Hematopoietic multipotent progenitor cell treated with erythropoietin and hydrocortisone succinate and interleukin-3 and kit ligand, for 8 days (in vitro differentiated cells): ENCODE results near the gene CCDC187.
"Not testable (repeated sequence)": the region's sequence is repeated elsewhere in the genome, so short reads cannot be mapped to it uniquely, and the experiment has no call there.

Experiments used
- DNase-seq: peaks from one replicate; pipeline ENCODE4 v3.0.0-alpha.2; 2015

The CCDC187 gene

GRCh38 chr9:136283291-136284235 is 20.3 kb downstream of the CCDC187 start:
- peak; percentile 71 for DNase-seq

DNA sequence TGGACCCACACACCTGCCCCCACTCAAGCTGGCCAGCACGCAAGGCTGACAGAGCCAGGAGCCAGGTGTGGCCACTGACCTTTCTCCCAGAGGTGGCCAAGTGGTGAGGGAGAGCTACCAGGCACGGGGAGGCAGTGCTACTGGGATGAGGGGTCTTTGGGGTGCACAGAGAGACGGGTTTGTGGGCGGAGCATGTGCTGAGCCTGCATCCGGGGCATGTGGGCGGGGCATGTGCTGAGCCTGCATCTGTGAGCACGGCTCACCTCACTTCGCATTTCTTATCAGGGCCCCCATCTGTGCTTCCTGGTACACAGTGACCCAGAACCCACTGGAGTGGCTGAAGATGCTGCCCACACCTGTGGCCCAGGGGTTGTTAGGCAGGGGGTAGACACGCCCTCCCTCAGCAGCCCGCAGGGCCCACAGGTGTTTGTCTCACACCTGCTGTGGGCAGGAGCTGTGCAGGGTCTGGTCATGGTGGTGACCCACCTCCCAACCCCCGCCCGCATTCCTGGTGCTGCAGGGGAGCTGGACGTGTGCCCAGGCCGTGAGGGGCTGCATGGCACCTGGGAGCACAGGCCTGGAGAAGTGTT is 21.5 kb downstream of the CCDC187 start:
- no peak for DNase-seq

DNA sequence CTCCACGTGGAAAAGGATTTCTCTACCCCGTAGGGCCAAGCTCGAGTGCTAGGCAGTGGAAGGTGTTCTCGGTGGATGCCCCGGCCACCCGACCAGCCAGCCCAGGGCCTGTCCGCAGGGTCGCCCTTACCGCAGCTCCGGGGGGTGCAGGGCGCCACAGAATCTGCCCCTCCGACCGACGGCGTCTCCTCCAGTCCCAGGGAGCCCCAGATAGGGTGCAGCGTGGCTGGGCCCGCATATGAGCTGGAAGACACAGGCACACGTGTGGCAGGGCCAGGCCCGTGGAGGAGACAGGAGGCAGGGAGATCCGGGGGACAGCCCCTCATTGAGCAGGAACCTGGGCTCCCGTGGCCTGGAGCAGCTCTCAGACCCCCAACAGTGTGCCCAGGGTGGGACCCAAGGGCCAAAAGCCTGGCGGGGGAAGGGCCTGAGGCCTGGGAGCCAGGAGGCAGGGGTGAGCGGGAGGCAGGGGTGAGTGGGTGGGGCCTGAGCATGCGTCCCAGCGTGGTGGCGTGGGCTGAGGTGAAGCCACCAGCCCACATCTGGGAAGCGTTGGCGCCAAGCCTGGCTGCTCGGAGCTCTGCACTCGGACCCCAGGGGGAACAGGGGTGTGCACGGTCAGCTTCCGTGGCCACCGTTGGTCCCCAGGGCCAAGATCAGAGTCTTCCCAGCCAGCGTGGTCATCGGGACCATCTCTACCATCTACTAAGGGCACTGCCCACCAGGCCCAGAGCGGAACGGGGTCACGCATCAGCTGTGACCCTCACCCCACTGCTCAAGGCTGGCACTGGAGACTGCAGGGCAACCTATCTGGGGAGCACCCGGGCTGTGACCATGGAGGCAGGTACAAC is 22.2 kb downstream of the CCDC187 start:
- DNase-seq, result no peak

- DNase-seq, result no peak
These were observed 23.2 kb downstream of the CCDC187 start for GRCh38 chr9:136280535-136281315.

DNA sequence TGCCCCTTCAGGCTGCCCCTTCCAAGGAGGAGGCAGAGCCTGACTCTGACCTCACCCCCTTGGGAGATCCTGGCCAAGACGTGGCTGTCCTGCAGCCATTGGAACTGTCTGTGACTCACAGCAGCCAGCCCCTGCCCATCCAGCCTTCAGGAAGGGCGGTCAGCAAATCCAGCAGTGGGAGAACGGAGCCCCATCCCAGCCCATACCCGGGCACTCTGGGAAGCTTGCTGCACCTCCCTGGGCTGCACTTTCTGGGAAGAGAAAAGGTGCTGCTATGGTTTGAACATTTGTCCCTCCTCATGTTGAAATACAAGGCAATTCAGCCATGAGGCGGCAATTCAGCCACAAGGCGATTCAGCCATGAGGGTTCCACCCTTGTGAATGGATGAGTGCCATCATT is 24.4 kb downstream of the CCDC187 start:
- DNase-seq, result no peak

GRCh38 chr9:136278894-136279293 is 25.0 kb downstream of the CCDC187 start:
- no peak for DNase-seq

DNA sequence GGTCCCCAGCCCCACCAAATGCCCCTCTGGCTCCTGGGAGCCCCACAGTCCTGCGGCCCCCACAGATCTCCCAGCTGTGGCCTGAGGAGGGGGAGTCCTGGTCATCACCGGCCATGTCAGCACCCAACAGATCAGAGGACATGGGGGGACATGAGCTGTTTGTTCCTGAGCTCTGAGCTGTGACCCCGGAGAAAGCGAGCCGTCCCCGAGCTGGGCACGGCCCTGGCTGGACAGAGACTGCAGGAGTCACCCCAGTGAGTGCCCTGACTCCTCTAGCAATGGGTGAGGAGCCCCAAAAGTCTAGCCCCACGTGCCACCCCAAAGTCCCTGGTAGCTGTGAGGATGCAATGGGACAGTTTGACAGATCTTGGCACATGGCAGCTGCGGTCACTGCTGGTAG is 25.7 kb downstream of the CCDC187 start:
- DNase-seq, result no peak

DNA sequence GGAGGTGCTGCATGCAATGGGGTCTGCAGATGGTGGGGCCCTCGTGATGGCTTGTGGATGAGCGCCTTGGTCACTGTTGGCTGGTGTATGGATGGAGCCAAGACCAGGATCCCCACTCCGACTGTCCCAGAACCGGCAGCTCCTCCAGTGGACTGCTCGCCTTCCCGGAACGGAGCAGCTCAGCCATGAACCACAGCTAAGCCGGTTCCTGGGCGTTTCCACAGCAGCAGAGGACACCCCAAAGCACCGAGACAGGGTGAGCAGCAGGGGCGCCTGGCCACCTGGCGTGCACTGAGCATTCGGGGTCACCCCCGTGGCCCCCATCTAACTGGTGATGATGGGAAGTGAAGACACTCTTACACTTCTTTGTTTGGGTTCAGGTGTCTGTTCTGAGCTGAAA is 26.1 kb downstream of the CCDC187 start:
- DNase-seq, result no peak

- DNase-seq, result no peak
These were observed 27.2 kb downstream of the CCDC187 start for GRCh38 chr9:136276716-136277115.

DNA sequence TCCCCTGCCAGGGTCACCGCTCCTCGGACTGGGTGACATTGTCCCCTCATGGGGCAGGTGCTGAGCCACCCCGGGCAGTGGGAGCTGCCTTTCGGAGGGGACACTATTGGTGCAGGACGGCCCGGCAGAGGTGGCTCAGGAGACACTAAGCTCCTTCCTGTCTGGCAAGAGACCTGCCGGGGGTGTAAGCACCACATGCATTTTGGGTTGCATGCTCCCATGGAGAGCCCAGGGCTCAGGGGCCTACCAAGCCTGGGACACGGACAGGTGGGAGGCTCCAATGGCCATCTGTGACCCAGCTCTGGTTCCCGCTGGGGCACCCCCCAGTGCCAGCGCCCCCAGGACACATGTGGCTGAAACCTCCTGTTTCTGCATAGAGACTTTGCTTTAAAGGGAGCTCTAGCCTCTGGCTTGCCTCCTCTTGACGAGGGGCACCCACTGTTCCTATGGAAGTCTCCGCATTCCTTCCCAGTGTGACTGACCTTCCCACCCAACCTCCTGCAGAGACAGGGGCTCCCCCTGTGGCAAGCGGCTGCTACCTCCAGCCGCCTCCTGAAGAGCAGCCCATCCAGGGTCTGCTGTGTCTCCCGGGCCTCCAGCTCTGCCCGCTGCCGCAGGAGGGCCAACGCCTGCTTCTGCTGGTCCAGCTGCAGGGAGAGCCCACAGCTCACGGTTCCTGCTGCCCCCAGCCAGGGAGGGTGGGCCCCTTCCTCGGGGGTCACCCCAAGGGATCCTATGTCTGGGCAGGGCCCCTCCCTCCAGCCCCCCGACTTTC is 28.1 kb downstream of the CCDC187 start:
- no peak for DNase-seq

GRCh38 chr9:136274786-136275654 is 28.9 kb downstream of the CCDC187 start:
- DNase-seq, result no peak

GRCh38 chr9:136273921-136274785 is 29.7 kb downstream of the CCDC187 start:
- DNase-seq, result no peak

DNA sequence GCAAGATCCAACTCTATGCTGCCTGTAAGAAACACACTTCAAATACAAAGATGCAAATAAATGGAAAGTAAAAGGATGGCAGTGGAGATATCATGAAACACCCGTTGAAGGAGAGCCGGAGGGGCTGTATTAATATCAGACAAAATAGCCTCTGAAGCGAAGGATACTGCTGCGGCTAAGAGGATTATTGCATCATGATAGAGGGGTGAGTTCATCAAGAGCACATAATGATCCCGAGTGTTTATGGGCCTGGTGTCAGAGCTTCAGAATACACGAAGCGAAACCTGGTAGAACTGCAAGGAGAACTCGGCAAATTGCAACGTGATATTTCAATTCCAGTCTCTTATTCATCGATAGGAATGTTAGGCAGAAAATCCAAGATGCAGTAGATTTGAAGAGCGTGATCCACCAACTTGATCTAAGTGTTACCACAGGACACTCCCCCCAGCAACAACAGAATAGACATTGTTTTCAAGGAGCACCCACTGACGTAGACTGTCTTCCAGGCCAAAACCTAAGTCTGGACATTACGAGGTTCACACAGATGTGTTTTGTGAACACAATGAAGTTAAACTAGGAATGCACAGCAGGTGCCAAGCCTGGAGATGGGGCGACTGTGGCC is 30.5 kb downstream of the CCDC187 start:
- DNase-seq, result no peak

DNA sequence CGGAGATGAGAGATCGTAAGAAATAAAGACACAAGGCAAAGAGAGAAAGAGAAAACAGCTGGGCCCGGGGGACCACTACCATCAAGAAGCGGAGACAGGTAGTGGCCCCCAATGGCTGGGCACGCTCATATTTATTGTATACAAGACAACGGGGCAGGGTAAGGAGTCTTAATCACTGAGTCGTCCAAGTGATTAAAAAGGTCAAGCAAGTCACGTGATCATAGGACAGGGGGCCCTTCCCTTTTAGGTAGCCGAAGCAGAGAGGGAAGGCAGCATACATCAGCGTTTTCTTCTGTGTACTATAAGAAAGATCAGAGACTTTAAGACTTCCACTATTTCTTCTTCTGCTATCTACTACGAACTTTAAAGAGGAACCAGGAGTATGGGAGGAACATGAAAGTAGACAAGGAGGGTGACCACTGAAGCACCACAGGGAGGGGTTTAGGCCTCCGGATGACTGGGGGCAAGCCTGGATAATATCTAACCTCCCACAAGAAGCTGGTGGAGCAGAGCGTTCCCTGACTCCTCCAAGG is 33.7 kb downstream of the CCDC187 start:
- DNase-seq, result no peak

DNA sequence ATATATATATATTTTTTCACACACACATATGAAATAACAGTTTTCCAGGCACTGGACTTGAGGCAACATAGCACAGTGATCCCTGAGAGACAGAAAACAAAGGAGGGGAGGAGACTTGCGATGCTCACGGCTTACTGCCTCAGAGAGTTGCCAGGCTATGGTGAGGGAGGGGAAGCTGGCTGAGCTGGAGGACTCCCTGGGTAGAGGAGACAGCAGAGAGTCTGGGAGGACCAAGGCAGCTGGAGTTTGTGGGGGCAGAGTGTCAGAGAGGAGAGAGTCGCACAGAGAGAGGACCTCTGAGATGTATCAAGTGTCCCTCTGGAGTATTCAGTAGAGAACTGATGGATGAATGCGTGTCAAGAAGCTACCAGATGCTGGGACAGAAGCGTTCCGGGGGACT is 35.2 kb downstream of the CCDC187 start:
- no peak for DNase-seq

DNA sequence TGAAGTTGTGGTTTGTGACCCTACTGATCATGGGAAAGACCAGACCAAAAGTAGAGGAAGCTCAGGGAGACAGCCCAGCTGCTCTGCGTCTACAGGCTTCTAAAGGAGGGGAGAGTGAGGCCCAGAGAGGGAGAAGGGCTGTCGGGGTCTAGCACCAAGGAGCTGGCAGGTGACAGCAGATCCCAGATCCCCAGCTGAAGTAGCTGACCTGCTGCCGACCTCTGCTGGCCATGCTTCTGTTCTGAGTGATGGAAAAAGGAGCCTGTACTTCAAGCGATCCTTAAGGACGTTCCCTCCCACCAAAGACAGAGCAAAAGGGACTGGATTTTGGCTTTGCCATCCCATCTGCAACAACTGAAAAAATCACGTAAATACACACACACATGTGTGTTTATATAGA is 35.6 kb downstream of the CCDC187 start:
- peak; percentile 21 for DNase-seq

- DNase-seq, result peak; percentile 83
These were observed 36.4 kb downstream of the CCDC187 start for GRCh38 chr9:136267261-136268111.

- DNase-seq, result not testable (repeated sequence)
These were observed 37.3 kb downstream of the CCDC187 start for GRCh38 chr9:136266641-136267040.
